Measurements from ENCODE around the gene QPRT. TPM values are rescaled to one million over a fixed set of nuclear protein-coding genes. Genes with fewer than 3 reads are reported as not detected.
"Not testable (repeated sequence)": the region's sequence is repeated elsewhere in the genome, so short reads cannot be mapped to it uniquely, and the experiment has no call there.

Gene QPRT
- total RNA-seq, 1 donor from 2014 or later: 20.7 TPM

- Mint-ChIP-seq H3K27ac (ENCODE audit: unreplicated experiment) (no peak overlapping the region), H3K4me1 (ENCODE audit: low read depth) (peaks cover 6% of the 10 kb centered on the region), H3K4me3 (ENCODE audit: unreplicated experiment) (no peak overlapping the region), H3K36me3 (ENCODE audit: low read depth) (no peaks in the 10 kb centered on the region), H3K27me3 (ENCODE audit: low read depth) (no peaks in the 10 kb centered on the region), H3K9me3 (ENCODE audit: low read depth) (no peaks in the 10 kb centered on the region)
- no peak for DNase-seq (ENCODE audit: low spot score)
- TF ChIP-seq CTCF (IDR thresholded peaks at IDR 0.05): no peak
Measured at GRCh38 chr16:29664091-29664921, 14.7 kb upstream of the QPRT start.

- H3K27me3 Mint-ChIP-seq (ENCODE audit: low read depth): no peaks in the 10 kb centered on the region
Measured at GRCh38 chr16:29665294-29666077, 13.5 kb upstream of the QPRT start.

GRCh38 chr16:29667322-29667610, 11.7 kb upstream of the QPRT start:
- DNase-seq (ENCODE audit: low spot score); H3K4me3 Mint-ChIP-seq (ENCODE audit: unreplicated experiment); H3K27ac Mint-ChIP-seq (ENCODE audit: unreplicated experiment); H3K4me1 Mint-ChIP-seq (ENCODE audit: low read depth); H3K27me3 Mint-ChIP-seq (ENCODE audit: low read depth); H3K9me3 Mint-ChIP-seq (ENCODE audit: low read depth); H3K36me3 Mint-ChIP-seq (ENCODE audit: low read depth): not testable (repeated sequence)

More at GRCh38 chr16:29665294-29666077, 13.5 kb upstream of the QPRT start:
- H3K4me3 Mint-ChIP-seq (ENCODE audit: unreplicated experiment): no peak overlapping the region
- no peaks in the 10 kb centered on the region for H3K9me3 Mint-ChIP-seq (ENCODE audit: low read depth)
- H3K36me3 Mint-ChIP-seq (ENCODE audit: low read depth): no peaks in the 10 kb centered on the region
- DNase-seq (ENCODE audit: low spot score): no peak
- no peak for TF ChIP-seq CTCF (IDR thresholded peaks at IDR 0.05)
- H3K4me1 Mint-ChIP-seq (ENCODE audit: low read depth): peaks cover 6% of the 10 kb centered on the region
- no peak overlapping the region for H3K27ac Mint-ChIP-seq (ENCODE audit: unreplicated experiment)

- peaks cover 6% of the 10 kb centered on the region for H3K4me1 Mint-ChIP-seq (ENCODE audit: low read depth)
- H3K27ac Mint-ChIP-seq (ENCODE audit: unreplicated experiment): no peak overlapping the region
- no peak for TF ChIP-seq CTCF (IDR thresholded peaks at IDR 0.05)
- no peak overlapping the region for H3K4me3 Mint-ChIP-seq (ENCODE audit: unreplicated experiment)
- H3K36me3 Mint-ChIP-seq (ENCODE audit: low read depth): no peaks in the 10 kb centered on the region
- no peaks in the 10 kb centered on the region for H3K27me3 Mint-ChIP-seq (ENCODE audit: low read depth)
- DNase-seq (ENCODE audit: low spot score): no peak
- H3K9me3 Mint-ChIP-seq (ENCODE audit: low read depth): no peaks in the 10 kb centered on the region
Measured at GRCh38 chr16:29667755-29668154, 11.2 kb upstream of the QPRT start.

- peaks cover 6% of the 10 kb centered on the region for H3K4me1 Mint-ChIP-seq (ENCODE audit: low read depth)
- no peak overlapping the region for H3K27ac Mint-ChIP-seq (ENCODE audit: unreplicated experiment)
- no peak for DNase-seq (ENCODE audit: low spot score)
- no peaks in the 10 kb centered on the region for H3K27me3 Mint-ChIP-seq (ENCODE audit: low read depth)
- no peak for TF ChIP-seq CTCF (IDR thresholded peaks at IDR 0.05)
- no peaks in the 10 kb centered on the region for H3K9me3 Mint-ChIP-seq (ENCODE audit: low read depth)
- H3K36me3 Mint-ChIP-seq (ENCODE audit: low read depth): no peaks in the 10 kb centered on the region
- no peak overlapping the region for H3K4me3 Mint-ChIP-seq (ENCODE audit: unreplicated experiment)
Measured at GRCh38 chr16:29668267-29668666, 10.7 kb upstream of the QPRT start.
